ENCODE measurements around the gene CHP1. TPM values are rescaled to one million over a fixed set of nuclear protein-coding genes. Genes with fewer than 3 reads are reported as not detected.

Gene CHP1
- polyA plus RNA-seq, 3 donors from 2014 or later, result 14.7 to 29.6 (median 24.6) TPM

Other genes with a start within 250 kb of the CHP1 start
- gene INO80, start 115.0 kb upstream of the CHP1 start, polyA plus RNA-seq, result 1 to 10 TPM in 2 of 3 donors, under 1 TPM in 1; 0.50 to 5.4 (median 2.4) TPM
- gene EXD1, start 511 bp upstream of the CHP1 start, polyA plus RNA-seq, result not detected
- 1 to 10 TPM in 1 of 3 donors, under 1 TPM in 2; 0.35 to 2.4 (median 0.44) TPM for gene OIP5, start 101.3 kb downstream of the CHP1 start, polyA plus RNA-seq
- 1 to 10 TPM; 2.6 to 6.5 (median 4.0) TPM for gene NUSAP1, start 101.6 kb downstream of the CHP1 start, polyA plus RNA-seq
- gene NDUFAF1, start 171.2 kb downstream of the CHP1 start, polyA plus RNA-seq, result 10 to 100 TPM; 15.3 to 37.7 (median 23.7) TPM
- gene RTF1, start 185.8 kb downstream of the CHP1 start, polyA plus RNA-seq, result 10 to 100 TPM; 11.2 to 35.7 (median 23.4) TPM